ENCODE results near the gene PDZK1IP1. TPM values are rescaled to one million over a fixed set of nuclear protein-coding genes. Genes with fewer than 3 reads are reported as not detected.

The PDZK1IP1 gene, protein sequence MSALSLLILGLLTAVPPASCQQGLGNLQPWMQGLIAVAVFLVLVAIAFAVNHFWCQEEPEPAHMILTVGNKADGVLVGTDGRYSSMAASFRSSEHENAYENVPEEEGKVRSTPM
- total RNA-seq, result 0.16 TPM in 1 of 2 replicates, not detected in the other

GRCh38 chr1:47189844-47190508 lies at the start of gene PDZK1IP1:
TSS of gene PDZK1IP1 (minus strand) at chr1:47190036. CDS start at chr1:47189932, 104 bp downstream.

DNA sequence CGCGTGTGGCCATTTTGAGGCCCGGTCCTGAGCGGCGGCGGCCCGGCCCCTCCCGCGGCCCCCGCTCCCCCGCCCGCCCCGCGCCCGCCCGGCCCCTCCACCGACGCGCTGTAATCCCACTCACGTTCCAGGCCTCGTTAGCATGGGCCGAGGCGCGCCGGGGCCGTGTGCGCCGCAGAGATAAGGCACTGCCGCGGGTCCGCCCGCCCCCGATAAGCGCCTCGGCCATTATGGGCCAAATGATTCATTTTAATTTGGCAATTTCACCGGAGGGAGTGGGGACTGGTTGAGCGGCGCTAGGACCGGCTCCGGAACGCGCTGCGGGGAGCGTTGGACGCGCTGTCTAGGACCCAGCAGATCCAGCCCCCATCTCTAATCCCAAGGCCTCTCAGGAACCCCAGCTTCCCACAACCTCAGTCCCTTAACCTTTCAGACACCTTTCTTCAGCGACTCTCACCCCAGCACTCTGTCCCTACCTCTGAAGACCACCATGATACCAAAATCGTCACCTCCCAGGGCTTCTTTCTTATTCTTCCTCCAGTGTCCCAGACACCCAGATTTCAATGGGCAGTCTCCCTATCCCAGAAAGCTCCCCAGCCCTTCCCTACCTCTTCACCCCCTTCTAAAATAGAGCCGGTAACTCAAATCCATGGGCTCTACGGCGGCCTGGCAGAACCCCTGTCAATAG lies 42.5 kb upstream of the PDZK1IP1 start, which contains the start of gene TAL1:
TAL1 (minus strand) TSS at position 39 of the 688 bp plus-strand sequence. CDS start 6,337 bp downstream, outside the sequence.

DNA sequence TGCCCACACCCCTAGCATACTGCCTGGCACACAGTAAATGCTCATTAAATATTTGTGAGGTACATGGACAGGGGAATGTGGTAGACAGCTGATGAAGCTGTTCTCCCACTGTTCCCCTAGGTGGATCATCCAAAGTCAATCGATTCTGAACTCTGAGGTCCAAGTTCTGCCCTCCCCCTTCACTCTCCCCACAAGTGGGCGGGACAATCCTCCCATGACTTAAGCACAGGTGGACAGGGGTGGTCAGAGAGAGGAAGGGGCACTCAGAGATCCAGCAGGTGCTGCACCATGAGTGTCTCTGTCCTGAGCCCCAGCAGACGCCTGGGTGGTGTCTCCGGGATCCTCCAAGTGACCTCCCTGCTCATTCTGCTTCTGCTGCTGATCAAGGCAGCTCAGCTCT lies 52.6 kb downstream of the PDZK1IP1 start, which contains the start of gene CYP4A22:
CYP4A22 (plus strand) TSS at position 244 of the 400 bp plus-strand sequence; CDS start at position 289, 45 bp downstream.

Other genes with a start within 250 kb of the PDZK1IP1 start
- not detected in 2 replicates for gene CYP4A11, start 248.6 kb downstream of the PDZK1IP1 start, total RNA-seq
- gene CYP4X1, start 166.4 kb downstream of the PDZK1IP1 start, total RNA-seq, result 0.65 and 18.4 TPM in 2 replicates
- 0.19 TPM in 1 of 2 replicates, not detected in the other for gene CYP4Z1, start 122.8 kb downstream of the PDZK1IP1 start, total RNA-seq
- gene CYP4A22, start 52.6 kb downstream of the PDZK1IP1 start, total RNA-seq, result not detected in 2 replicates
- gene TAL1, start 42.2 kb upstream of the PDZK1IP1 start, total RNA-seq, result 22.8 and 47.3 TPM in 2 replicates
- 7.0 and 7.7 TPM in 2 replicates for gene STIL, start 124.1 kb upstream of the PDZK1IP1 start, total RNA-seq
- 55.2 and 121 TPM in 2 replicates for gene CMPK1, start 143.8 kb upstream of the PDZK1IP1 start, total RNA-seq
- gene FOXE3, start 226.2 kb upstream of the PDZK1IP1 start, total RNA-seq, result not detected in 2 replicates
- gene FOXD2, start 248.0 kb upstream of the PDZK1IP1 start, total RNA-seq, result under 0.01 and 0.06 TPM in 2 replicates

Measured in bladder microvascular endothelial cell (primary cell).